NCI-H2171 (cell line): Measurements from ENCODE around the gene ELAVL1.

ENCODE experiments used
- DNase-seq: peaks from one replicate; lab custom pipeline; 2025; lab: John Stamatoyannopoulos, UW

The ELAVL1 gene

DNA sequence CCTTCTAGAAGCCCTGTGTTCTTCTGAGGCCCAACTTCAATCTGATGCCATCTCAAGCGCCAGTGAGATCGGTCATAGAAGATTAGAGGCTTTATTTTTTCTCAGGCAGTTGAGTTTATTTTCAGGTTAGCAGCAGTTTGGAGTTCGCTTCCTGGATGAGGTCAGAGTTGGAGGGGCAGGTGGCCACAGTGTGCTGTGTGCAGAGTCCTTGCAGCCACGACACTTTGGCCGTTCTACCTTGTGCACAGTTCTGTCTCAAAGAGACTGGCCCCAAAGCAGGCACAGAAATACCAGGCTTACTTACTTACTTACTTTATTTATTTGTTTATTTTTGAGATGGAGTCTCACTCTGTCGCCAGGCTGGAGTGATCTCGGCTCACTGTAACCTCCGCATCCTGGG, 15.9 kb upstream of the ELAVL1 start:
- DNase-seq, result no peak

DNA sequence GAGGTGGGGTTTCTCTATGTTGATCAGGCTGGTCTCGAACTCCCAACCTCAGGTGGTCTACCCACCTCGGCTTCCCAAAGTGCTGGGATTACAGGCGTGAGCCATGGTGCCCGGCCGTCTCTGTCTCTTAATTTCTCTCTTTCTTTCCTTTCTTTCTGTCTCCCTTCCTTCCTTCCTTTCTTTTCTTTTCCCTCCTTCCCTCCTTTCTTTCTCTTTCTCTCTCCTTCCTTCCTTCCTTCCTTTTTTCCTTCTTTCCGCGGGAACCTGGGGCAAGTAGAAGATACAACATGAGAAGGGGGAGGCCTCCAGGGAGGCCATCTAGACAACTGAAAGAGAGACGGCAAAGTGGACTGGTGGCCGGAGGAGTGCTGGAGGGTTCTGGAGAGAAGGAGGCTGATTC, 15.2 kb upstream of the ELAVL1 start:
- no peak for DNase-seq

- no peak for DNase-seq
Observed at GRCh38 chr19:8017808-8018207, 12.4 kb upstream of the ELAVL1 start.

DNA sequence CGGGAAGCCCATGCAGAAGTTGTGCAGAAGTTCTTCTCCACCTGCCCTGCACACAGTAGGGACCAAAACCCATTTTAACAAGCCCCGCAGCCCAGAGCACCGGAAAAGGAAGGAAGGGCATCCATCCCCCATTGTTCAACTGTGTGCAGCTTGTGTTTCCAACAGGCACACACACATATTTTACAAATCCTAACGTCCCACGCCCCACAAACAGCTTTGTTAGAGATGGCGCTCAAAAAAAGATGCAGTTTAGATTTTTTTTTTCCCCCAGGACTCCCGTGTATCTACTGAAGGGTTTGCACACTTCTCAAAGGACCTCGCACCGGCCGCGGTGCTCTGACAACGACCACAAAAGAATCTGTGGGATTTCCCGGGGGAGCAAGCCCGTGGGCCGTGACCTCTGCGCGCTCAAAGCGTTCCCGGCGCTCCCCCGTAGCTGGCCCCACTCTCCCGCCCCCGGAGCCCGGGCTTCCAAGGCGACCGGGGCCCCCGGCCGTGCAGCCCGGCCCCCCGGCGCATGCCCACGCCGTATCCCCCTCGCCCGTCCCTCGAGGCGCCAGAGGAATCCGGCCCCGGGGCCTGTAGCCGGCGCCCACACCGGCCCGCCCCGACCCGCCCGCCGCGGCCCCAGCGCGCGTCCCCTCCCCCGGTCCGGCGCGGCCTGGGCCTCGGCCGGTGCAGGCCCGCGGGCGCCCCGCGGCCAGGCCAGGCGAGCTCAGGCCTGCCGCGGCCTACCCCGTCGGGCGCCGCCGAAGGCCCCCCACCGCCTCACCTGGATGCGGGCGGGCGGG, 523 bp downstream of the ELAVL1 start:
- DNase-seq, result no peak

DNA sequence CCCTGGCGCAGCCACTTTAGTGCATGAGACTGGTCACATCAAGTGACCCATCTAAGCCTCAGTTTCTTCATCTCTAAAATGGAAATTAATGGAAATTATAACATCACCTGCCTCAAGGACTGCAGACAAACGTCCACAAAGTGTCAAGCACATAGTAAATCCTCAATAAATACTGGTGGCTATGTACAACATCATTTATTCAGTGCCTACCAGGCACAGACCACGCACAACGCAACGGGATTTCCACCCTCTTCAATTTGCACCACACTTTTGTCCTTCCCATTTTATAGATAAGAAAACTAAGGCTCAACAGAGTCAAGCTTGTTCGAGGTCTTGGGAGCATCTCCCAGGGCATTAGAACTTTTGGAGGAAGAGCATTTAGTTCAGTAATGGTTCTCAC, 1.4 kb downstream of the ELAVL1 start:
- DNase-seq, result no peak

DNA sequence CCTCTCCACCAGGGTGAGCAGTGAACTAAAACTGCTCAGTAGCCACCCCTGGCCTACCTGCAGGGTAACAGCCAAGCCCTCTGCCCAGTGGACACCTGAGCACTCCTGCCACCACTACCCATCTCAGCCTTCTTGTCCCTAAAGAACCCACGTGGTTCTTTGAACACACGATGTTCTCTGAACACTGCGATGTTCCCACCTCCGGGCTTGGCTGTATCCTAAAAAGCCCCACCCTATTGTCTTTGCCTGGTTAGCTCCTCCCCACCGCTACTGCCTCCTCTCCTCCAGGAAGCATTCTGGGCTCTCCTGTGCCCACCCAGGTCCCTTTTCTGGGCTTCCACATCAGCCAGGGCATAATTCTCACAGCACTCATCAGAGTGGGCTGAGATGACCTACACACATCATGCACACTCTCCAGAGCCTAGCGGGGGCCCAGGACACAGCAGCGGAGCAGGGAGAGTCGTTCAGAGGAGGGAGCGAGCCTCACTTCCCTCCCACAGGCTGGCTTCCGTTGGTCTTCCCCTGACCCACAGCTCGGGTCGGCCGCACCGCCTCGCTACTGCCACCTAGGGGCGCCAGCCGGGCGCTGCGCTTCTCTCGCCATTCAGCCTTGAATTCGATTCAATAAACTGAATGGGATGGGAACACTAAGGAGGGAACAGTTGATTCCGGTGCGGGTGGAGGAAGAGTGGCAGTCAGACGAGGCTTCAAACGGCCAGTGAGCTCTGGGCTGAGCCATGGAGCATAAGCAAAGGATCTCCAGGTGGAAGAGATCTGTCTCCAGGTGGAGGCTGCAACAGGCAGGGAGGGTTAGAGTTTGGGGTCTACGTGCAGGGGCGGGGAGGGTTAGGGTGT, 3.2 kb downstream of the ELAVL1 start:
- DNase-seq, result no peak

DNA sequence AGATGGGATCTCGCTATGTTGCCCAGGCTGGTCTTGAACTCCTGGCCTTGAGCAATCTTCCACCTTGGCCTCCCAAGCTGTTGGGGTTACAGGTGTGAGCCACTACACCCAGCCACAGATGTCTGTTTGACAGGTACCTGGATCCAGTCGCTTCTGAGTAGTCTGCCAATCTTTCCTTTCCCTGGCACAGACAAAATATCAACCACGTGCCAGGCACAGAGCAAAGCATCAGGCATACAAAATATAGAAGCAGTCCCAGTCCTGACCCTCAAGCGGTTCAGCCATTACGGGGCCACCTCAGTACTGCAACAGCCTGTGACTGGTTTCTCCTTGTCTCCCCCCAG, 3.8 kb downstream of the ELAVL1 start:
- no peak for DNase-seq

GRCh38 chr19:8000298-8001038, 5.0 kb downstream of the ELAVL1 start:
- DNase-seq, result no peak

DNA sequence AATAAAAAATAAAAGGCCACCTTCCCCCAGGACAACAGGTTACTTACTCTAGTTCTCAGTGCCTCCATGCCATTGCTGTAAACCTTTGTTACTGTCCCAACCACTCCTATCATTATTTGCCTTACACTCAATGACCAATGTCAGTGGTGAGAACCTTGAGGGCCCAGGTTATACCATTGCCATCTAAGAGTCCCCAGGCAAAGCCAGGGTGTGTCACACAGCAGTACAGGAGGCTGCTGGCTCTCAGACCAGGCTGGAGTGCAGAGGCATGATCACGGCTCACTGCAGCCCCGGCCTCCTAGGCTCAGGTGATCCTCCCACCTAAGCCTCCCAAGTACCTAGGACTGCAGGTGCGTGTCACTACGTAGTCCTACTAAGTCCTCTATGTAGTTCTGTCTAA, 6.1 kb downstream of the ELAVL1 start:
- no peak for DNase-seq

GRCh38 chr19:7997809-7998480, 7.5 kb downstream of the ELAVL1 start:
- no peak for DNase-seq

DNA sequence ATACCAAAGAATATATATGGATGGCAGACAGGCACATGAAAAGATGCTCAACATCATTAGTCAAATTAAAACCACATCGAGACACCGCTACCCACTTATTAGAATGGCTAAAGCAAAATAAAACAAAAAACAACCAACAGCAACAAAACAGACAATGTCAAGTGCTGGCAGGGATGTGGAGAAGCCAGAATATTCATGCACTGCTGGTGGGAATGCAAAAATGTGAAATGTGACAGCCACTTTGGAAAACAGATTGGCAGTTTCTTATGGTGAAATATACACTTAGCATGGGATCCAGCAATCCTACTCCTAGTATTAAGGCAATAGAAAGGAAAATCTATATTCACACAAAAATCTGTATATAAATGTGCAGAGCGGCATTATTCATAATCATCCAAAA, 8.6 kb downstream of the ELAVL1 start:
- DNase-seq, result no peak

GRCh38 chr19:7995810-7996158, 9.7 kb downstream of the ELAVL1 start:
- DNase-seq, result no peak

GRCh38 chr19:7994928-7995809, 10.3 kb downstream of the ELAVL1 start:
- no peak for DNase-seq

DNA sequence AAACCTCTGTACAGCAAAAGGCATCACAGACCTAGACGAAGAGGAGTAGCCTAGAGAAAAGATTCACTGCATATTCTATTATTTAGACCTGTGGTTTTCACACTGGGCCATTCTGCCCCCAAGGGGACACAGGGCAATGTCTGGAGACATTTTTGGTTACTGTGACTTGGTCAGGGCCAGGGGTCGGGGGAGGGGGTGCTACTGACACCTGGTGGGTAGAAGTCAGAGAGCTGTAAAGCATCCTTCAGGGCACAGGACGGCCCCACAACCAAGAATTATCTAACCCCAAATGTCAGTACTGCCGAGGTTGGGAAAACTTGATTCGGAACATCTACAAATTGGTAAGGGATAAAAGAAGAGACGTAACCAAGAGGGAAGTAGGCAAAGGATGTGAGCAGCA, 11.3 kb downstream of the ELAVL1 start:
- DNase-seq, result no peak

DNA sequence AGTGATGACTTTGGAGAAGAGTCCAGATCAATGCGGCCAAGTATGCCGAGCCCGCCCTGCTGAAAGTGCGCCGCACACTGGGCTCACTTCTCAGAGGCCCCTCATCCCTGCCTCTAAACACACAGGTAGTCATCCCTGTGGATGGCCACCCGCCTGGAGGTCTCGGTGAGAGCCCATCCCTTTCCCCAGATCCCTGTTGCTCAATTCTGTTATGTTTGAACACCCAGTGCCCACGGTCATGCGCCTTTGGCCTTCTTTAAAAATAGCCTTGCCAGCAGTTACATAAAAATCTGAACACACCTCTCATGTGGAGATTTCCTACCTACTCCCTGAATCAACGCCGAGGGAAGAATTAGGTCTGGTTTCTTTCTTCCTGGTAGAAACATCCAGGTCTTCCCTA, 11.9 kb downstream of the ELAVL1 start:
- DNase-seq, result no peak

GRCh38 chr19:7992575-7992974, 12.9 kb downstream of the ELAVL1 start:
- no peak for DNase-seq

GRCh38 chr19:7989071-7989575, 16.3 kb downstream of the ELAVL1 start:
- DNase-seq, result no peak

DNA sequence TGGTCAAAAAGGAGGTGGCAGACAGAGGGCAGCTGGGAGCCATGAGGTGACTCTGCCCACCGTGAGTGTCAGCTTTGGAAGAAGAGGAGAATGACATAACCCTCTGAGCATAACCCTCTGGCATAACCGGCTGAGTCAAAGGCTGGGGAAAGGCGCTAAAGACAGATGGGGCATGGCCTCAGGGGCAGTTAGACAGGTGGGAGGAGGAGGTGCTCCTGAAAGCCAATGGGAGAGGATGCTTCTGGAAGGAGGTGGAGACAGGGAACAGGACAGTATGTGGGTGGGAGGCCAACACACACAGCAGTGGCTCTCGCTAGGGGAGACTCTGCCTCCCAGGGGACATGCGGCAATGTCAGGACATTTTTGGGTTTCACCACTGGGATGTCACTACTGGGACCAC, 17.1 kb downstream of the ELAVL1 start:
- DNase-seq, result no peak

DNA sequence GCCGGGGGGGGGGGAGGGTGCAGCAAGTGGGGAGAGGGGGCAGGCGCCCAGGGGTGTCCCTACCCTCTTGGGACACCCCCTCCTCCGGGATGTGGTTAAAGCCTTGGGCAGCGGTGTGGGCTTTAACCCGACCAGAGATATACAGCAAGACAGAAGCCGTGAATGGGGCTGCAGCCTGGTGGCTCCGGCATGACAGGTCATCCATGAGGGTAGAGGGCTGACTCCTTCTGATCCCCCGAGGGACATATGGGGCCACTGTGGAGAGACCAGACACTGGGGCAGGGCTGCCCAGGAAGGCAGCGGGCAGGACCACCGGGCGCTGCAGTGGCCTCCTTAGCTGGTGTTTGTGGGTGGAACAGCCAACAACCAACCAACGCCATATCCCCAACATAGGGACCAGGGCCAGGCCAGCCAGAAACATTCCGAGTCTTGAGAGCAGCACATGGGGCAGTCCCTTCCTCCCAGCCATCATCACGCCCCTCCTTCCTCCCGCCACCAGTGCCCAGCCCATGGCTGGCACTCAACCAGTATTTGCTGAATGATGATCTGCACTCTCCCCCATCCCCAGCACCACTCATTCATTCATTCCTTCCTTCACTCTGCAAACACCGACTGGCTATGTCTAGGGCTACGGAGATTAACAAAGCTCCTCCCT, 18.2 kb downstream of the ELAVL1 start:
- DNase-seq, result no peak

GRCh38 chr19:7986321-7987113, 18.9 kb downstream of the ELAVL1 start:
- no peak for DNase-seq
